ENCODE data around the gene NR1H2.

DNA sequence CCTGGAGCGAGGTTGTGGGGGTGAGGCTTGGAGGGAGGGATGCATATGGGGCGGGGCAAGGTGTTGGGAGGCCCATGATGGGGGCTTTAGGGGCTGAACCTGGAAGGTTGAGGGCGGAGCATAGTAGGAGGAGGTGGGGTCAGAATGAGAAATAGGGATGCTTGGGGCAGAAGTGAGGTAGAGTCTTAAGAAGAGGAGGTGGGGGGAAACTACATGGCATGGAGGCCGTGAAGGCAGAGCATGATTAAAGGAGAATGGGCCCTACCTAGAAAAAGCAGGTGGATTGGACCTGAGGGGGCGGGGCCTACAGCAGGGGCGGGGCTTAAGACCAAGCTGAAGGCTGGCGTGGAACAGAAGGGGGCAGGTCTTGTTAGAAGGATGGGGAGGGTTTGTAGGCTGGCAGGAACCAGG, 799 bp downstream of the NR1H2 start:
- TF ChIP-seq ZNF274 (IDR thresholded peaks at IDR 0.05; ENCODE audit: low read depth, low read length) (no peak), YY1 (IDR thresholded peaks at IDR 0.05; ENCODE audit: insufficient read depth, insufficient read length) (no peak)

Measured in NT2/D1 (cell line).